HG03342 (cell line): ENCODE results near the gene MAP2K1.
"Not testable (repeated sequence)": the region's sequence is repeated elsewhere in the genome, so short reads cannot be mapped to it uniquely, and the experiment has no call there.

Experiments
- ATAC-seq: cut with Tn5 transposase; IDR thresholded peaks from one replicate; pipeline ENCODE4 v1.9.1; 2021; ENCODE audit warnings: mild to moderate bottlenecking, moderate library complexity; ENCODE audit not compliant: unreplicated experiment

The MAP2K1 gene

GRCh38 chr15:66474135-66474534 is 87.4 kb downstream of the MAP2K1 start:
- no peak for ATAC-seq

DNA sequence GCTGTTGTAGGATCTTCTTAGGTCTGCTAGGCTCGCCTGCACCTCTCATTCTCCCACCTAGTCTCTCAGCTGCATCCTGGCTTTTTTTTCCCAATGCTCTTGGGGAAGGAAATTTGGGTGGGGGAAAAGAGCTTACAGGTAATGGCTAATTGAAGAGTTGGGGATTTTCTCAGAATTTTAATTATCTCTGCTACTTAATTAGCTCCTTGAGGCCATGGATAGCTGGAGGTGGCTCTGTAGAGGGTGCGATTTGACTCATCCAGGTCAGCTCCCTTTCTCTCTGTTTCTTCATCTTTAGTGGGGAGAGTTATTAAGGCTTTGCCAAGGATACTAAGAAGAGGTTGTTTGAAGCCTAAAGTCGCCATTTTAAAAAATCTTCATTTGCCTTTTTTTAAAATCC is 88.3 kb downstream of the MAP2K1 start:
- no peak for ATAC-seq

DNA sequence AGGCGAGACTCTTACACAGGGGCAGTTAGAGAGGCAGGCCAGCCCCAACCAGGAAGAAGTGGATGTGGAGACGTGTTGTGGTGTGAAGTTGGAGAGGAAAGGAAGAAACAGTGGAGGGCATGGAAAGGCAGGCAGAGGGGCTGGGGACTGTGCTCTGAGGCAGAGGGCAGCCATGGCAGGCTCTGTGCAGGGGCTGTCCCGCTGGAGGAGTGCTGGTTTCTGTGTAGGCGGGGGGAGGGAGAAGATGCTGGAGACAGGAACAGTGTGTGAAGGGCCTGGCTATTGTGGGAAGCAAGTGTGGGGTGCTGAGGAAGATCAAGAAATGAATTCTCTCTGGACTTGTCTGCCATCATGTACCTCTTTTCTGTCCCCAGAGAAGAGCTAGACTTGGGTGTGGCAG is 89.8 kb downstream of the MAP2K1 start:
- ATAC-seq: no peak

GRCh38 chr15:66477011-66477410 is 90.3 kb downstream of the MAP2K1 start:
- no peak for ATAC-seq

- no peak for ATAC-seq
Observed at GRCh38 chr15:66480267-66480666, 93.6 kb downstream of the MAP2K1 start.

DNA sequence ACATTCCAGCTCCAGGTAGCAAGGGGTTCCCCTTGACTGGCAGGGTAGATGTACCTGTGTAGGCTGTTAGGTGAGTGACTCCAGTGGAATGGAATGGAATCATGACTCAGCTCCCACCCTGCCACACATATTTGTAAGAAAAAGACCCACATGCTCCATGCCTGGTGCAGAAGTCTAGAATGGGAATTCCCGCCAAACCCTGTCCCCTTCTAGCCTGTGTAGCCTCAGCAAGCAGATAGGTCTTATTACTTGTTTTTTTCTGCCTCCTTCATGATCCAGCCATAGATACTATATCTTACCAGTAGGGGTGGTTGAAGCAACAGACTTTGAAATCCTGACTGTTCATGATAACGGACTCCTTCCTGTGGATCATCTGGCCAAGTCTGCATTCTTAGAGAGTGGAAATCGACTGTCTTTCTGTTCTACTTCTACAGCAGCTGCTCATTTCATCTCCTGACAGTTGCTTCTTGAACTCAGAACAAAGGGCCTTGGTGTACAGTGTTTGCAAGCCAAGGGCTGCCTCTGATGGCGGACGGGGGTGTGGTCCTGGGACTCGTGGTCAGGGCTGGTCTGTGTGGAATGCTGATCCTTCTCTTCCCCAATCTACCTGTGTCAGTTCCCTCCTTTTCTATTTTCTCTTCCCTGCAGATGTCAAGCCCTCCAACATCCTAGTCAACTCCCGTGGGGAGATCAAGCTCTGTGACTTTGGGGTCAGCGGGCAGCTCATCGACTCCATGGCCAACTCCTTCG is 94.6 kb downstream of the MAP2K1 start:
- no peak for ATAC-seq

DNA sequence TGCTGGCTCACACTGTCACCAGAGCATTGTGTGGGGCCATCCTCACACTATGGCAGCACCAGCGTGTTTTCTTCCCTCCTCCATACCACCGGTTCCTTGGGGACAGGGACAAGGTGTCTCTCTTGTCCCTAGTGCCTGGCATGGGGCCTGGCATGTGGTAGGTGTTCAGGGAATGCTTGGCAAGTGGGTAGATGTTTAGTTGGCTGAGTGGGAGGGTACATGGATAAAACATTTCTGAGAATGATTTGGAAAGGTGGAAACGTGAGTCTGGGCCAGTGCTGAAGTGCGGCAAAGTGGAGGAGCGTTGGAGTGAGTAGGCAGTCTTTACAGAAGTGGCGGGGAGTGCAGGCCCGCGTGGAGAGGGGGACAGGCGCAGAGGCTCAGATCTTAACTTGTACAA is 95.8 kb downstream of the MAP2K1 start:
- no peak for ATAC-seq

DNA sequence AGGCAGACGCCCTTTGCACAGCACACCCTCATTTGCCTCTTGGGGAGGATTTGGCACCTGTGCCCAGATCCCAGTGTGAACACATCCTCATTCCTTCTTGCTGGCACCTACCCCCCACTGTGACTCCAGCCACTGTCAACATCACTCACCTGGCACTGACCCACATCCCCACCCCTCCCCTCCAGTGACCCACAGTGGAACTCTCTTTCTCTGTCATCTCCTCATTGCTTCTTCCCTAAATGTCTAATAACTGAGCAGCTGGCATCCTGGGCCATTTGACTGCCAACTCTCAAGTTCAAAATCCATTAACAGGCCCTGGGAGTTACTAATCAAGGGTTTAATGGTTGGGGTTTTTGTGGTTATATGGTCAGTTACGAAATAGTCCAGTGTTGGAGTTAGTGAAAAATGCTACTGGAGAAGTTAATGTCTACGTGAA is 96.4 kb downstream of the MAP2K1 start:
- ATAC-seq: no peak

GRCh38 chr15:66484539-66485112 is 97.9 kb downstream of the MAP2K1 start:
- ATAC-seq: no peak

DNA sequence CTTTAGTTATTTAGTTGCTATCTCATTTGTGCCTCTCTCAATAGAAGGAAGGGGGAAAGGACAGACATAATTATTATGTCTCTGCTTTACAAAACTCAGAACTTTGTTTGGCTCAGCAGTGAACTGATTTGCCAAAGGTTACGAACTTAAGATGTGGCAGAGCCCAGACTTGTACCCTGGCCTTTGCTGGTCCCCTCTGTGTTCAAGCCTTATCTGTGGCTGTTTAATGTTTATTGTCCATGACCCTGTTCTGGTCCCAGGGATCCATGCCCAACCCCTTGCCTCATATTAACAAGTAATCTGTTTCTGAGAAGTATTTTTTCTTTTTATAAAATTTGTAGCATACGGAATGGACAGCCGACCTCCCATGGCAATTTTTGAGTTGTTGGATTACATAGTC is 100.2 kb downstream of the MAP2K1 start:
- ATAC-seq: no peak

GRCh38 chr15:66488525-66488924 is 101.8 kb downstream of the MAP2K1 start:
- ATAC-seq: no peak

GRCh38 chr15:66489179-66489791 is 102.6 kb downstream of the MAP2K1 start:
- no peak for ATAC-seq

DNA sequence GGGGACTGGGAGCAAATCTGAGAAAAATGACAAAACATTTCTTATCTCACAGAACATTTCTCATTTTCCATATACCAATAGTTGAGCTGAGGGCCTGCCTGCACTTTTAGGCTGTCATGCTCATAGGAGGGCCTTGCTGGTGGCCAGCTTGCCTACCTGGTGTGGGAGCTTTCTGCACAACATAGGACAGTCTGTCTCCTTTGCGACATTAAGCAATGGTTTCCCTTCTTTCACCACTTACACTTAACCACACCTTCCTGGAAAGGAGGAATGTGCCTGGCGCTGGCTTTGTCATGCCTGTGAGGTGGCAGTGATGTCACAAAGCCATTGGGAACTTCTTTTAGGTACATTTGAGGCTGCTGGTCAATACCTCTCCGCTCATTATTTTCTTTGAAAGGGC is 105.1 kb downstream of the MAP2K1 start:
- no peak for ATAC-seq

DNA sequence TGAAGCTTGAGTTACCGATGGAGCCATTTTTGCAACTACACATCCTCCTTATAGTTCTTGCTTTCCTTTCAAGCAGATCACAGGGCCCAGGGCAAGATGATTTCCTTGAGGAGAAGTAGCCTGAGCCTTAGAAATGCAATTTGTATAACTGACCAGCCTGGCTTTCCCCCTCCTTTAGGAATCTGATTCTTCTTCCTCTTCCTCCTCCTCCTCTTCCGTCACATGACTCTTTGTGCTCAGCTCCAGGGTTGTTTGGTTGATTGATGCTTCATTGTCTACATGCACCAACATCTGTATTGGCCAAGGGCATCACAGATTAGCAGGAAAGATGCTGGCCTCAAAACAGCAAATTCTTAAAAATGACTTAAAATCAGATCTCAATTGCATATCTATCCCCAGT is 107.5 kb downstream of the MAP2K1 start:
- no peak for ATAC-seq

DNA sequence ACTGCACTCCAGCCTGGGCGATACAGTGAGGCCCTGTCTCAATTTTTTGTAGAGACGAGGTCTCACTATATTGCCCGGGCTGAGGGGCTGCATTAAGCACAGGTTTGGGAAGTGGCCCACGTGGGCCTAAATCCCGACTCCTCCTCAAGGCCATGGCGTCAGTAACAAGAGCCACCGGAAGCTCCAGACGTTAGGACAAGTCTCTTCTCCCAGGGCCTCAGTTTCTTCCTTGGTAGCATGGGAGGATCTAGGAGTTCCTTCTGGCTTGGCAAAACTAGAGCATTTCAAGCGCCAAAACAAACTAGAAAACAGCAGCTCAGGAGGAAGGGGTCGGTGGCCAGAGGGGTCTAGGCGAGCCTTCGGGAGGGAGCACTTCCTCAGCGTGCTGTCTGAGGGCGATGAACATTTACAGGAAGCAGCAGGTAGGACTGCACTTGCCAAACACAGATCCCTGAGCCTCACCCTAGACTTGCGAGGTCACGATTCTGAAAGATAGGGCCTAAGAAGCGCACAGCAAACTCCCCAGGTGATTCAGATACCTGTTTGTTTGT is 110.3 kb downstream of the MAP2K1 start:
- peak; percentile 17 for ATAC-seq

GRCh38 chr15:66497502-66498455 is 111.1 kb downstream of the MAP2K1 start, which contains the start of gene SNAPC5:
SNAPC5 (minus strand) TSS chr15:66497762; CDS start chr15:66497731, 31 bp downstream.
- ATAC-seq: peak; percentile 82

DNA sequence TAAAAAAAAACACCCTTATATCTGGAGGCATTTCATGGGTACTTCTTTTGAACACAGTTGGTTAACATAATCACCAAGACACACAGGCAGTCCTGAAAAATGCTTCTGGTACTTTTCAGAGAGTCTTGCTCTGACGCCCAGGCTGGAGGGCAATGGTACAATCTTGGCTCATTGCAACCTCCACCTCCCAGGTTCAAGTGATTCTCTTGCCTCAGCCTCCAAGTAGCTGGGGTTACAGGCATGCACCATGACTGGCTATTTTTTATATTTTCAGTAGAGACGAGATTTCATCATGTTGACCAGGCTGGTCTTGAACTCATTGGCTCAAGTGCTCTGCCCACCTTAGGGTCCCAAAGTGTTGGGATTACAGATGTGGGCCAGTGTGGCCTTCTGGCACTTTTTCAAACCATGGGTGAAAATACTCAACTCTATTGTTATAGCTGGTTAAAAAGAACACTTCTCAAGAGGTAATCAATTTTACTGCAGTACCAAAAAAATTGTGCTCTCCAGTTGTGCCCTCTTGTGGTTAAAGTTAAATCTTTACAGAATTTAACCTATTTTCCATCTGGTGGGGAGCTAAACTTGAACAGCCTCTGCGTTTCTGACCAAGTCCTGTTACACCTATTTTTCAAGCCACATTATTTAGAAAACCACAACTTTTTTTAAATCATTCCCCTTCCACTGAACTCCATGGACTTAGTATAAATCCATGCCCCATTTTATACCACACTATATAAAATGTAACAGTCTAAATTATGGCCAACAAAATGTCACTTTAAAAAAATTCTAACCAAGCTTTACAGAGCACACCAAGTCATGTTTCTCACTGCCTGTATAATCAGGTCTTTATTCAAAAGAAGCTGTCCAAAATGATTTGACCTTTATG is 112.0 kb downstream of the MAP2K1 start:
- no peak for ATAC-seq

DNA sequence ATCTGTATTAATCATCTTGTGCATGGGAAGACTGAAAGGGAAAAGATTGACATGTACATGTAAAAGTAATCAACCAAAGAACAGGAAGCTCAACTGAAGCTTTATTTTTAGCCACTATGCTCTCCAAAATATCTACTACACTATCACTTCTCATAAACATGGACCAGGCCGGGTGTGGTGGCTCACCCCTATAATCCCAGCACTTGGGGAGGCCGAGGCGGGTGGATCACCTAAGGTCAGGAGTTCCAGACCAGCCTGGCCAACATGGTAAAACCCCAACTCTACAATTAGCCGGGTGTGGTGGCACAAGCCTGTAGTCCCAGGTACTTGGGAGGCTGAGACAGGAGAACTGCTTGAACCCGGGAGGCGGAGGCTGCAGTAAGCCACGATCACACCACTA is 113.6 kb downstream of the MAP2K1 start:
- ATAC-seq: not testable (repeated sequence)

DNA sequence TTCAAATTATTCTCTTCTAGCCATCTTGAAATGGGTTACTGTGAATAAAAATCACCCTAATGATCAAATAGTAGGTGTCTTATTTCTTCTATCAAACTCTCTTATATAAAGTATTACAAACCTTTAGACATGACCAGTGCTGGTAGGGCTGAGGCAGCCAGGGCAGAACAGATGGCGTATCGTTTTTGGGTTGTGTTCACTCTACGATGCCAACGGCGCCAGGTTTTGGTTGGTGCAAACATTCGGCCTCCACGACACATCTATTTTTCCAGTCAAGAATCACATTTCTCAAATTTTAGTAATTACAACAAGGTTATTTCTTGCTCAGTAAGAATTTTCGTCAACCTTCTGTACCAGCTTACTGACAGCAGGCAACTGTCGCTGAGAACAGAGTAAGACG is 115.8 kb downstream of the MAP2K1 start:
- ATAC-seq: no peak
